VCaP (cell line): ENCODE measurements around the gene BTRC.

ENCODE experiments used
- H3K27ac ChIP-seq: fragments of 450-650 bp; 2 replicates; pipeline ENCODE4 v1.5.1; 2017
- CTCF ChIP-seq: fragments of 450-650 bp; conservative IDR thresholded peaks from 2 replicates; pipeline ENCODE4 v1.5.1; 2017; ENCODE audit warnings: mild to moderate bottlenecking, moderate library complexity

BTRC gene

GRCh38 chr10:101504438-101504837 is 150.5 kb downstream of the BTRC start:
- no peak overlapping the region for H3K27ac ChIP-seq

GRCh38 chr10:101506829-101507661 is 153.1 kb downstream of the BTRC start:
- H3K27ac ChIP-seq: no peak overlapping the region
- no peak for TF ChIP-seq CTCF

More at GRCh38 chr10:101504438-101504837, 150.5 kb downstream of the BTRC start:
- TF ChIP-seq CTCF: no peak

GRCh38 chr10:101507828-101508227 is 153.9 kb downstream of the BTRC start:
- no peak overlapping the region for H3K27ac ChIP-seq
- no peak for TF ChIP-seq CTCF

GRCh38 chr10:101511938-101512337 is 158.0 kb downstream of the BTRC start:
- no peak overlapping the region for H3K27ac ChIP-seq
- TF ChIP-seq CTCF: no peak

GRCh38 chr10:101512738-101513137 is 158.8 kb downstream of the BTRC start:
- H3K27ac ChIP-seq: no peak overlapping the region
- TF ChIP-seq CTCF: no peak

GRCh38 chr10:101513733-101514132 is 159.8 kb downstream of the BTRC start:
- H3K27ac ChIP-seq: no peak overlapping the region
- TF ChIP-seq CTCF: no peak

- H3K27ac ChIP-seq: no peak overlapping the region
- TF ChIP-seq CTCF: no peak
Measured at GRCh38 chr10:101525848-101526247, 171.9 kb downstream of the BTRC start.
